Erythroblast (primary cell): ENCODE data around the gene KRT78.
"Not testable (repeated sequence)": the region's sequence is repeated elsewhere in the genome, so short reads cannot be mapped to it uniquely, and the experiment has no call there.

ENCODE experiments used
- DNase-seq, 2 experiments: peaks; one replicate each; lab custom pipeline; 2025; lab: John Stamatoyannopoulos, UW
- GATA1 ChIP-seq: IDR thresholded peaks from 2 replicates; pipeline ENCODE4 v1.6.1; 2011; ENCODE audit warnings: low read depth, mild to moderate bottlenecking, control low read depth, low read length, moderate library complexity
- POLR2A ChIP-seq: IDR thresholded peaks from 2 replicates; pipeline ENCODE4 v1.6.1; 2011; ENCODE audit warnings: mild to moderate bottlenecking, low read length

KRT78 gene

DNA sequence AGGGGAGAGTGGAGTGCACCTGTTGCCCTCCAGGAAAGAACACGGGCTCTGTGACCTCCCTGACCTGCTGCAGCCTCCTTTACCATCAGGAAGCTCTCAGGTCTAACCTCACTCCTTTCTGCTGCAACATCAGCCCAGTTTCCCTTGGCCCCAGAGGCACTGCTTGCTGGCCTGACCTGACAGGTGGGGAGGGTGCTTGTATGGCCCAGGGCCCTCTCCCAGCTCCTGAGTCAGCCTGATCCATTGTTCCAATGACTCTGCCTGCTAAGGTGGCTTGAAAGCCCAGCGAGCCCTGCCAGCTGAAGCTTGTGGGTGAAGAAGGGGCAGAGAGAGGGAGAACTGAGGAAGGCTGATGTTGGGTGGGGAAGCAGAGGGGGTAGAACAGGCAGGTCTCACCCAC is 13.2 kb upstream of the KRT78 start:
- TF ChIP-seq GATA1 (no peak), POLR2A (no peak)
- no peak for DNase-seq

DNA sequence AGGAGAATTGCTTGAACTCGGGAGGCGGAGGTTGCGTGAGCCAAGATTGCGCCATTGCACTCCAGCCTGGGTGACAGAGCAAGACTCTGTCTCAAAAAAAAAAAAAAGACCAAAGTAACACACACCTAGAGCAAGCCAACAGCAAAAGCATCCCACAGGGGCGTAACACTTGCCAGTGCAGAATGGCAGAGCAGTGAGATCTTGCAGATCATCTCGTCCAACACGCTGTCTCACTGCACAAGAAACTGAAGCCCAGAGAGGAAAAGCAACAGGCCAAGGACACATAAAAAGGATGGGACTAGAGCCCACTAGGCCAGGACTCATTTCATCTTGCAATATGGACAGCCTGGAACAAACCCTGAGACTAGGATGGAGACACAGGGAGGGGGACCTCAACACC is 12.7 kb upstream of the KRT78 start:
- no peak for DNase-seq
- no peak for TF ChIP-seq GATA1
- no peak for TF ChIP-seq POLR2A

DNA sequence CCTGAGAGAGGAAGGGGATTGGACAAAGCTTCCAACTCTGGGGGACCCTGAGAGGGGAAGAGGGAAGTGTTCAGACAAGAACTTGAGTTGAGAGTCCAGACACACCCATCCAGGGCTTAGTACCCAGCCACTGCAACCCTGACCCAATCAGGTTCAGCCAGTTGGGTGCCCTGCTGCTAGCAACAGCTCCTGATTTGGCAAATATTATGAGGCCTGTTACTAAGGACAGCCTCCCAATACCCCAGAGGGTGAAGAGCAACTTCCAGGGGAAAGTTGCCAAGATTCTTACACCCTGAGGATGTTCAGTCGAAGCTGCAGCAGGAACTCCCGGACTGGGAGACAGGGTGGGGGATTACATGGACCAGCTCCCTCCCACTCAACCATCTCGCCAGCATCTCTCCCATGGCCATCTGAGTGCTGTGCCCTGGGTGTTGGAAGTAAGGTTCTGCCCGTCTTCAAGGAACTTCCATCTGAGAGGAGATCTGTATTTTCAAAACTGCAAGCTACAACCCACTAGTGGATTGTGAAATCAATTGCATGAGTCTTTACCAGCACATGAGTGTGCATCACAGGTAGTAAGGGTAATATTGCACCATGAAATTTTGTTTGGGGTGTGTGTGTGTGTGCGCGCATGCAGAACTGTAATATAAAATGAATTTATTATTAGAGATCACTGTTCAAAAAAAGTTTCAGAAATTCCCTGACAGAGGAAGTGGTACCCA is 11.5 kb upstream of the KRT78 start:
- no peak for DNase-seq
- TF ChIP-seq GATA1 (no peak), POLR2A (no peak)

DNA sequence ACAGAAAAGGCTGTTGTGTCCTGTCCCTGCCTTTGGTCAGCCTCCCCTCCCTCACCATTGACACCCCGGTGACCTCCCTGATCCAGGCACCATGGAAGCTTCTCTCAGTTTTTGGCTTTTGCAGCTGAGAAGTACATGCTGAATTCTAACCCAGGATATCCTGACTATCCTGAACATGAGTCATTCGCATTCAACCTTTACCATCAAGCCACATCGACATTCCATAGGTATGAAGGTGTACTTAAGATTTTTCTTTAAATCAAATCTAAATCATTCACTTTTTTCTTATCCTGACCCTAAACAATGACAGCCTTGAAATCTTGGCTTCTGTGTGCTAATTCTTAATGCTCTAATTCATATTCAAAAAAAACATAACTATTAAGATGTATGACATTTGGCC is 8.7 kb upstream of the KRT78 start:
- DNase-seq: no peak
- TF ChIP-seq POLR2A: no peak
- TF ChIP-seq GATA1: no peak

GRCh38 chr12:52856787-52857186 is 8.0 kb upstream of the KRT78 start:
- no peak for DNase-seq
- TF ChIP-seq POLR2A: no peak
- TF ChIP-seq GATA1: no peak

GRCh38 chr12:52856077-52856476 is 7.3 kb upstream of the KRT78 start:
- DNase-seq: not testable (repeated sequence)

GRCh38 chr12:52851787-52852186 is 3.0 kb upstream of the KRT78 start:
- no peak for TF ChIP-seq GATA1
- TF ChIP-seq POLR2A: no peak
- no peak for DNase-seq

DNA sequence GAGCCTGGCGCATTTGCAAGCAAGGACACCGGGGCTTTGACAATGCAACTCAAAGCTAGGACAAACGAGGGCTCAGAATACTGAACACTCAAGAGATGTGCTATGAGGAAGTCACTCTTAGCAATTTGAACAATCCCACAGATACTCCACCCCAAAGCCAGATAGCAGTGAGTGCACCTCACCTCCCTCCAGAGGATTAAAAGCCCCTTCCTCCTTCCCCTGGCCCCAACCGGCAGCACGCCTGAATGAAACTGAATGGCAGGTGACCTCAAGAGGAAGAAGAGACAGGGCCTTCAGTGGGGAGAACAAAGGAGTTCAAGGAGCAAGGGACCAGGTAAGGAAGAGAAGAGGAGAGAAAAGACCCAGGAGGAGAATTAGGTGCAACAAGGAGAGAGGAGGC is 1.9 kb upstream of the KRT78 start:
- no peak for TF ChIP-seq POLR2A
- TF ChIP-seq GATA1: no peak
- DNase-seq: no peak

DNA sequence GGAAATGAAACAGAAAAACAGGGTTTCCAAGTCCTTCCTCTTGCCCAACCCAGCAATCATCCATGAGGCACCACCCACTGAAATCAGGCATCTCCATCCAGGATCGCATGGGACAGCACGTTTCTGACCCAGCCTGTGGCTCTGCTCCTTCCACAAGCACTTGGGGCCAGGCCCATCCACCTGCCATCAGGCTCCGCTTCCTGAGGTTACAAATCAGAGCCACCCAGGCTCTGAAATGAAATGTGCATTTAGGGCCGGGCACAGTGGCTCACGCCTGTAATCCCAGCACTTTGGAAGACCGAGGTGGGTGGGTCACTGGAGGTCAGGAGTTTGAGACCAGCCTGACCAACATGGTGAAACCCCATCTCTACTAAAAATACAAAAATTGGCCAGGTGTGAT is 717 bp upstream of the KRT78 start:
- TF ChIP-seq GATA1: no peak
- TF ChIP-seq POLR2A: no peak
- no peak for DNase-seq

DNA sequence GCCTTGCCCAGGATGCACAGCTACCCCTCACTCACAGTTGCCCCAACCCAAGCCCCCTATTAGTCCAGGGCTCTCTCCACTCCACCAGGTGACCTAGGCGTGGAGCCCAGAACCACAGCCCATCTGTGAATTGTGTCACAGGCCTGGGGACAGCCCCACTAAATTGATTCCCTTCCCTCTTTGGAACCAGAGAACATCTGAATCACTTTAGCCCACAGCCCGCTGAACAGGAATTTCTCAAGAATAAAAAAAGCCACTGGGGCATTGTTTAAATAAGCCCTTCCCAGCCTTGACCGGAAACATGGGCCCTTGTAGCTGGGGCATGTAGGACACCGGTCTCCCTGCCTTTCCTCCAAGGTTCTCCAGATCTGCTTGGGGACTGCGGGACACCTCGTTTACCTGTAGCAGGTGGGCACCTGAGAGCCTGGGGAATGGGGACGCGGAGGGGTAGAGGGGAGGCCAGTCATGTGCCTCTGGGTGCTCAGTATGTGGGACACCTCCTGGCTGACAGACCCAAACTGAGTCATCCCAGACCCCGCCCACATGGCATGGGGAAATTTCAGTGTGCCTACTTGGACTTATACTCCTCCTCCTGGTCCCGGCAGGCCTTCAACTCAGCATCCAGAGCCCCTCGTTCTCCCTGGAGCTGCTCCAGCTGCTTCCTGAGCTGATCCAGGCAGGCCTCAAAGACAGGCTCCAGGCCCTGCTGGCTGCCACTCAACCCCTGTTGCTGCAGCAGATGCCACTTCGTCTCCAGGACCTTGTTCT is 1.3 kb downstream of the KRT78 start:
- TF ChIP-seq GATA1 (no peak), POLR2A (no peak)
- peak in 1 of 2 experiments; percentile 22 for DNase-seq

DNA sequence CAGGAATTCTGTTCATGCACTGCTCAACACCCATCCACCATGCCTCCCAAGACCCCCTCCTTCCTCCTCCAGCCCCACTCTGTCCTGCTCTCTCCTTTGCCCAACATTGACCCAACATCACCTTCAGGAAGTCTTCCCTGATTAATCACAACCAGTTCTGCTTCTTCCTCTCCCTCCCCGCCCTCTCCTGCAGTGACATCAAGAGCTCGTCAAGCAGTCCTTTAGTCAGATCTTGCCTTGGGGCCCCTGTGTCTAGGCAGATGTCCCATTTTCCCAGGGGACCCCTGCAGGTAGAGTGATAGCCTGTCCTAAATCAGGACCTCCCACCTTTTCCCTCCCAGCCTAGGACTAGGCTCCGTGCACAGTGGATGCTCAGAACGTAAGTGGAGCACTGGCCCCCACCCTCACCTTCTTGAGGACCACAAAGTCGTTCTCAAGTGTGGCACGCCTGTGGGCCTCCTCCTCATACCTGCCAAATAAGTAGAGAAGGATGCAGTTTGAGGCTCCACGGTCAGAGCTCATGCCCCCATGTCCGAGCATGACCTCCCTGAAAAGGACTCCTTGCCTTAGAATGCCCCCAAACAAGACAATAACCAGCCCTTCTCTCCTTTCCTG is 2.3 kb downstream of the KRT78 start:
- no peak for DNase-seq
- TF ChIP-seq POLR2A (no peak), GATA1 (no peak)

- no peak for DNase-seq
- TF ChIP-seq POLR2A (no peak), GATA1 (no peak)
Observed at GRCh38 chr12:52845946-52846345, 2.8 kb downstream of the KRT78 start.

DNA sequence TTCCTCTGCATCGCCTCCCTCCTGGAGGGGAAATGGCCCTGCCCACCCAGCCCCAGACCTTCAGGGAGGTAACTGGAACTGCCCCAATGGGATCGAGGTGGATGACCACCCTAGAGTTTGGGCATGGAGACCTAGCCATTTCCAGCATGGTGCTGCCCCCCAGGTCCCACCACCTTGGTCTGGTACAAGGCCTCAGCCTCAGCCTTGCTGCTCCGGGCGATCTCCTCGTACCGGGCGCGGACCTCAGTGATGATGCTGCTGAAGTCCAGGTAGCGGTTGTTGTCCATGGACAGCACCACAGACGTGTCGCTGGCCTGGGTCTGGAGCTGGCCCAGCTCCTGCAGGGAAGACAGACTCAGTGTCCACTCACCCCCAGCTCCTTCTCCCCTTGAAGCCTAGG is 4.4 kb downstream of the KRT78 start:
- no peak for TF ChIP-seq POLR2A
- no peak for TF ChIP-seq GATA1
- no peak for DNase-seq

- no peak for DNase-seq
- TF ChIP-seq POLR2A (no peak), GATA1 (no peak)
Observed at GRCh38 chr12:52839436-52840105, 9.2 kb downstream of the KRT78 start.
